ENCODE results near the gene ZNF784.
"Not testable (repeated sequence)": the region's sequence is repeated elsewhere in the genome, so short reads cannot be mapped to it uniquely, and the experiment has no call there.

The ZNF784 gene

DNA sequence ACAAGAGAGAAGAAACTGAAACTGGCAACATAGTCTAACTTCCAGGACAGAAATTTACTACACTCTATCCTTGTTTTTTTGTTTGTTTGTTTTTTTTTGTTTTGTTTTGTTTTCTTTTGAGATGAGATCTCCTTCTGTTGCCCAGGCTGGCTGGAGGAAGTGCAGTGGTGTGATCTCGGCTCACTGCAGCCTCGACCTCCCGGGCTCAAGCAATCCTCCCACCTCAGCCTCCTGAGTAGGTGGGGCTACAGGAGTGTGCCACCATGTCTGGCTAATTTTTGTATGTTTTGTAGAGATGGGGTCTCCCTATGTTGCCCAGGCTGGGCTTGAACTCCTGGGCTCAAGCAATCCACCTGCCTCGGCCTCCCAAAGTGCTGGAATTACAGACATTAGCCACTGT is 42.1 kb downstream of the ZNF784 start:
- not testable (repeated sequence) for DNase-seq (ENCODE audit: low read depth)

DNA sequence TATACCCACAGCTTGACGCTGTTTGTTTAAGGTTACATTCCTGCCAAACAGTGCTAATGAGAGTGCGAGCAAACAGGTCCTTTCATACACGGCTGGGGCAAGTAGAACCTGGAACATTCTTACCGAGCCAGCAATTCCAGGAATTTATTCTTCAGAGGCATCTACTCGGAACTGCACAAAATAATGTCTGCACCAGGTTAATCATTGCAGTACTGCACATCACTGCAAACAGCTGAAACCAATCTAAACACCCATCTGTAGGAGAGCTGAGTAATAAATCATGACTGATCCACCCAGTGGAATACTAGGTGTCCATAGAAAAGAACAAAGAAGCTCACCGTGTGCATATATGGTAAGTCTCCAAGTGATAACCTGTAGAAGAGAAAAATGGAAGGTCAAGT is 42.5 kb downstream of the ZNF784 start:
- DNase-seq (ENCODE audit: low read depth), result no peak

GRCh38 chr19:55581145-55581822 is 43.1 kb downstream of the ZNF784 start:
- DNase-seq (ENCODE audit: low read depth), result no peak

DNA sequence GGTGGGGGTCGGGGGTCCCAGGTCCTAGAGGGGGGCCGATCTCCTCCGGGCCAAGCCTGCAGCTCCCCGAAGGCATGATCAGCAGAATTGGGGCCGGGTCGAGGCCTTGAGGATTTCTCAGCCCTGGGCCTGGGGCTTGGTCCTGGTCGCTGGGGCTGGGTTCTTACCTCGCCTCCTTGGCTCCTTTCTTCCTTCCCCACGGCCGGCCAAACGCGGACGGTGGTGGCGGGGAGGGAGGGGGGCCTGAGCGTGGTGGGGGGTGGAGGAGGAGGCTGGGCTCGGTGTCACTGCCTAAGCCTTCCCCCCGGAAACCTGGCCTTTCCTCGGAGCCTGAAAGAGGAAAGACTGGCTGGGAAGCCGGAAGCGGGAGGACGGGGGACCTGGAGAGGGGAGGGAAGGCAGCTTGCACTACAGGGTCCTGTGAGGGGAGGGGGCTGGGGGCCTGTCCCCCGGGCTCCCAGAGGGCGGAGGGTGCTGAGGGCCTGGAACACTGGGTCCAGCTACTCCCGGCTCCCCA is 43.7 kb downstream of the ZNF784 start, which contains the start of gene ZNF579:
Gene ZNF579, minus strand, starts transcription at position 221 of the 517 bp plus-strand sequence. CDS start 1,209 bp downstream, outside the sequence.
- peak; percentile 43 for DNase-seq (ENCODE audit: low read depth)

DNA sequence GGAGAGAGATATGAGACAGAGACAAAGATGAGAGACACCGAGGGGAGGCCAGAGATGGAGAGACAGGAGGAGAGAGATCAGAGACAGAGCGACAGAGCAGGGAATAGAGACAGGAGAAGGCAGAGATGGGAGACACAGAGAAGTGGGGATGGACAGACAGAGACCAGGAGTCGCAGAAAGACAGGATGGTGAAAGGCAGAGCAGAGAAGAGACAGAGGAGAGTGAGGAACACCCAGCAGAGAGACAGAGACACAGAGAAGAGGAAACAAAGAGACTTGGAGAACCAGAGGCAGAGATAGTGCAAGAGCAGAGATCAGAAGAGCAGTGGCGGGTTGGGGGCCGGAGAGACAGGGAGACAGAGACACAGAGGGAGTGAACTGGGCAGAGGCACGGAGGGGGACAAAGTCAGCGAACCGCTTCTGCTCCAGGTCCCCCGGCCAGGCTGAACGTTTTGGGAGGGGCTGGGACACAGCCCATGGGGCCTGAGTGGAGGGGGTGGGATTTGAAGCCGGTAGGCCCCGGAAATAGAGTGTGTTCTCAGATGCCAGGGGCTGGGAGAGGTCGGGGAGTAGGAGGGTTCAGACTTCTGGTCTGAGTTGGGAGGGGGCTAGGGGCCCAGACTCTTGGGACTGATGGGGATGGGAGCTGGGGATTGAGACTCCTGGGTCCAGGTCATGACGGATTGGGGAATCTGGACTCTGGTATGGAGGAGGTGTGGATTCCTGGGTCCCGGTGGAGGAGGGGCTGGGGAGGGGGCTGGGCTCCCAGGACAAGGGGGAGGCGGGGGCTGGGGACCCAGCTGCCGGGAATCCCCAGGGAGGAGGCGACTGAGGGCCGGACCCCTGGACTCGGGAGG is 44.4 kb downstream of the ZNF784 start:
- DNase-seq (ENCODE audit: low read depth), result no peak

DNA sequence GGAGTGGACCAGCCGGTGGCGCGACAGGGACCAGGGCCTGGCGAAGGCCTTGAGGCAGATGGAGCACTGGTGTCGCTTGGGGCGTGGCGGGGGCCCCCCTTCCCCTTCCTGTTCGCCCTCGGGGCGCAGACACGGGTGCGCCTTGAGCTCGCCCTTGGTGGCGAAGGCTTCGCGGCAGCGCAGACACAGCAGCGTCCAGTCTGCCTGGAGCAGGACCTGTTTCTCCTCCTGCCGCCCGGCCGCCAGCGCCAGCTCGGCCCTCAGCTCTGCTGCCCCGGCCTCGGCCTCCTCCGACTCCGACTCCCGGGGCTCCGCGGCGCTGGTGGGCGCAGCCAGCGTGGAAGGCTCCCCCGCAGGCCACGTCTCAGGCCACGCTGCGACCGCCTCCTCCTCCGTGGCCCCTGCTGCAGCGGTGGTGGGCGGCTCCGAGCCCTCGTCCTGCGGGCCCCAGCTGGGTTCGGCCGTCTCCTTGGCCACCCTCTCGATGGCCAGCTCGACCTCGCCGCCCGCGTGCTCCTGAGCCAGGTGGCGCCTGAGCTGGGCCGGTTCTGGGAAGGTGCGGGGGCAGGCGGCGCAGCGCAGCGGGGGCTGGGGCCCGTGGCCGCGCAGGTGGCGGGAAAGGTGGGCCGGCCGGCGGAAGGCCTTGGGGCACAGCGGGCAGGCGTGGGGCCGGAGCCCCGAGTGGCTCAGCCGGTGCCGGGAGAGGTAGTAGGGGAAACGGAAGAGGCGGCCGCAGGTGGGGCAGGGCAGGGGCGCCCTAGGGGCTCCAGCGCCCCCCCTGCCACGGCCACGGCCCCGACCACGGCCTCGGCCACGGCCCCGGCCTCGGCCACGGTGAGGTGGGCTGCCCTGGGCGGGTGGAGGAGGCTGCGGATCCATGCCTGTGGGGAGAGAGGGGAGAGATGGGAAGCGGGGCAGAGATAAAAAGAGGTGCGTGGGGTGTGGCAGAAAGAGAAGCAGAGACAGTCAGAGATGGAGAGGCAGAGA is 45.3 kb downstream of the ZNF784 start:
- DNase-seq (ENCODE audit: low read depth), result no peak

- no peak for DNase-seq (ENCODE audit: low read depth)
Observed at GRCh38 chr19:55578031-55578760, 46.2 kb downstream of the ZNF784 start.

- no peak for DNase-seq (ENCODE audit: low read depth)
Observed at GRCh38 chr19:55576746-55577145, 47.6 kb downstream of the ZNF784 start.

DNA sequence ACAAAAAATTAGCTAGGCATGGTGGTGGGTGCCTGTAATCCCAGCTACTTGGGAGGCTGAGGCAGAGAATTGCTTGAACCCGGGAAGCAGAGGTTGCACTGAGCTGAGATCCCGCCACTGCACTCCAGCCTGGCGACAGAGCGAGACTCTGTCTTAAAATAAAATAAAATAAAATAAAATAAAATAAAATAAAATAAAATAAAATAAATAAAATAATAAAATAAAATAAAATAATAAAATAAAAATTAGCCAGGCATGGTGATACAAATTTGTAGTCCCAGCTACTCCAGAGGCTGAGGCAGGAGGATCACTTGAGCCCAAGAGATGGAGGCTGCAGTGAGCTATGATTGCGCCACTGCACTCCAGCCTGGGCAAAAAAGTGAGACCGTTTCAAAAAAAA is 50.4 kb downstream of the ZNF784 start:
- not testable (repeated sequence) for DNase-seq (ENCODE audit: low read depth)

Measured in stimulated activated CD8-positive, alpha-beta memory T cell treated with anti-CD3 and anti-CD28 coated beads, Interleukin-12 subunit alpha, Interleukin-12 subunit beta, amount 100 ng/mL, for 4 hours (primary cell).